ENCODE data around the gene TMEM120B.
"Not testable (repeated sequence)": the region's sequence is repeated elsewhere in the genome, so short reads cannot be mapped to it uniquely, and the experiment has no call there.

Gene TMEM120B

DNA sequence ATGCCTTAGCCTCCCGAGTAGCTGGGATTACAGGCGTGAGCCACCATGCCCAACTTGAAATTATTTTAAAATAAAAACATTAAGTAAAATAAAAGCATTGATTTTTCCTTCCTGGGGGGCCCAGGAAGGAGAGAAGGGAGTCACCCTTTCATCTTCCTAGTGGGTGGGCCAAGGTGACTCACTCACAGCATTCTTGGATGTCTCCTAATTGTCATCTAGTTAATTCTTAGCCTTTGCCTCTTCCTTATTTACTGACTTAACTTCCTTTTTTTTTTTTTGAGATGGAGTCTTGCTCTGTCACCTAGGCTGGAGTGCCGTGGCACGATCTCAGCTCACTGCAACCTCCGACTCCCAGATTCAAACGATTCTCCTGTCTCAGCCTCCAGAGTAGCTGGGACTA lies 29.2 kb downstream of the TMEM120B start:
- no peak for DNase-seq
- Histone ChIP-seq H3K27ac (ENCODE audit: low read length) (no peak overlapping the region), H3K27me3 (ENCODE audit: insufficient read depth, low read length, poor library complexity) (no peaks in the 10 kb centered on the region), H3K4me2 (ENCODE audit: insufficient read depth, low read length) (no peak overlapping the region), H2AFZ (ENCODE audit: low read depth, low read length) (no peak overlapping the region), H3K9ac (ENCODE audit: low read depth, low read length) (no peak overlapping the region), H3K4me3 (ENCODE audit: low read depth in 1 of 2, low read length in 2 of 2) (no peak overlapping the region), H3K4me1 (ENCODE audit: insufficient read depth, low read length) (no peaks in the 10 kb centered on the region), H3K79me2 (ENCODE audit: insufficient read depth, low read length) (no peaks in the 10 kb centered on the region), H3K36me3 (ENCODE audit: insufficient read depth, low read length) (no peaks in the 10 kb centered on the region; the same call in 1 of the 2 replicates), H4K20me1 (ENCODE audit: insufficient read depth, low read length) (no peaks in the 10 kb centered on the region), H3K9me3 (ENCODE audit: insufficient read depth, low read length, severe bottlenecking) (no peaks in the 10 kb centered on the region)
- no peak for ATAC-seq (ENCODE audit: insufficient read depth, low read depth)
- TF ChIP-seq, protein P1, sequence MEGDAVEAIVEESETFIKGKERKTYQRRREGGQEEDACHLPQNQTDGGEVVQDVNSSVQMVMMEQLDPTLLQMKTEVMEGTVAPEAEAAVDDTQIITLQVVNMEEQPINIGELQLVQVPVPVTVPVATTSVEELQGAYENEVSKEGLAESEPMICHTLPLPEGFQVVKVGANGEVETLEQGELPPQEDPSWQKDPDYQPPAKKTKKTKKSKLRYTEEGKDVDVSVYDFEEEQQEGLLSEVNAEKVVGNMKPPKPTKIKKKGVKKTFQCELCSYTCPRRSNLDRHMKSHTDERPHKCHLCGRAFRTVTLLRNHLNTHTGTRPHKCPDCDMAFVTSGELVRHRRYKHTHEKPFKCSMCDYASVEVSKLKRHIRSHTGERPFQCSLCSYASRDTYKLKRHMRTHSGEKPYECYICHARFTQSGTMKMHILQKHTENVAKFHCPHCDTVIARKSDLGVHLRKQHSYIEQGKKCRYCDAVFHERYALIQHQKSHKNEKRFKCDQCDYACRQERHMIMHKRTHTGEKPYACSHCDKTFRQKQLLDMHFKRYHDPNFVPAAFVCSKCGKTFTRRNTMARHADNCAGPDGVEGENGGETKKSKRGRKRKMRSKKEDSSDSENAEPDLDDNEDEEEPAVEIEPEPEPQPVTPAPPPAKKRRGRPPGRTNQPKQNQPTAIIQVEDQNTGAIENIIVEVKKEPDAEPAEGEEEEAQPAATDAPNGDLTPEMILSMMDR (IDR thresholded peaks at IDR 0.05; ENCODE audit: borderline replicate concordance, extremely low read depth, low read length, poor library complexity, severe bottlenecking) = no peak
- no peak for TF ChIP-seq EZH2 (IDR thresholded peaks at IDR 0.05; ENCODE audit: borderline replicate concordance, low read depth, low read length, severe bottlenecking)

DNA sequence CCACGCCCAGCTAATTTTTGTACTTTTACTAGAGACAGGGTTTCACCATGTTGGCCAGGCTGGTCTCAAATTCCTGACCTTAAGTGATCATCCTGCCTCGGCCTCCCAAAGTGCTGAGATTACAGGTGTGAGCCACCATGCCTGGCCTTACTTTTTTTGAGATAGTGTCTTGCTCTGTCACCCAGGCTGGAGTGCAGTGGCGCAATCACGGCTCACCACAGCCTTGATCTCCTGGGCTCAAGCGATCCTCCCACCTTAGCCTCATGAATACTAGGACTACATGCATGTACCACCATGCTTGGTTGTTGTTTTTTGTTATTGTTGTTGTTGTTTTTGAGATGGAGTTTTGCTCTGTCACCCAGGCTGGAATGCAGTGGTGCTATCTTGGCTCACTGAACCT lies 33.0 kb downstream of the TMEM120B start:
- H3K4me3 ChIP-seq (ENCODE audit: low read depth in 1 of 2, low read length in 2 of 2); H2AFZ ChIP-seq (ENCODE audit: low read depth, low read length); H3K27ac ChIP-seq (ENCODE audit: low read length); H3K27me3 ChIP-seq (ENCODE audit: insufficient read depth, low read length, poor library complexity); H3K36me3 ChIP-seq (ENCODE audit: insufficient read depth, low read length); H3K79me2 ChIP-seq (ENCODE audit: insufficient read depth, low read length); DNase-seq; H3K9me3 ChIP-seq (ENCODE audit: insufficient read depth, low read length, severe bottlenecking); H3K4me2 ChIP-seq (ENCODE audit: insufficient read depth, low read length); H4K20me1 ChIP-seq (ENCODE audit: insufficient read depth, low read length); H3K4me1 ChIP-seq (ENCODE audit: insufficient read depth, low read length); ATAC-seq (ENCODE audit: insufficient read depth, low read depth); H3K9ac ChIP-seq (ENCODE audit: low read depth, low read length): not testable (repeated sequence)

DNA sequence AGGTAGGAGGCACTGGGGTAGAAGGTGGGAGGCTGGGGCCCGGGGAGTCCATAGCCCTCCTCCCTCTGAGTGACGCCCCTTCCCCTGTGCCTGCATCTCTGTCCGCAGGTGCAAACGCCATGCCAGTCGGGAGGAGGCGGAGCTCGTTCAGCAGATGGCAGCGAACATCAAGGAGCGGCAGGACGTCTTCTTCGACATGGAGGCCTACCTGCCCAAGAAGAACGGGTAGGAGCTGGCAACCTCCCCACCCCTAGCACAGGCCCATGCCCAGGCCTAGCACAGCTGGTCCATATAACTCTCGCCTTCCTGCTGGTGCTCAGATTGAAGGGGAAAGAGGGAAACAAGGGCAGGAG lies 35.6 kb downstream of the TMEM120B start:
- no peak overlapping the region for H3K9ac ChIP-seq (ENCODE audit: low read depth, low read length)
- no peak overlapping the region for H3K27ac ChIP-seq (ENCODE audit: low read length)
- H4K20me1 ChIP-seq (ENCODE audit: insufficient read depth, low read length) = no peaks in the 10 kb centered on the region
- H3K27me3 ChIP-seq (ENCODE audit: insufficient read depth, low read length, poor library complexity) = no peaks in the 10 kb centered on the region
- TF ChIP-seq, protein P1 (IDR thresholded peaks at IDR 0.05; ENCODE audit: borderline replicate concordance, extremely low read depth, low read length, poor library complexity, severe bottlenecking) = no peak
- TF ChIP-seq EZH2 (IDR thresholded peaks at IDR 0.05; ENCODE audit: borderline replicate concordance, low read depth, low read length, severe bottlenecking) = no peak
- no peaks in the 10 kb centered on the region for H3K79me2 ChIP-seq (ENCODE audit: insufficient read depth, low read length)
- H3K4me2 ChIP-seq (ENCODE audit: insufficient read depth, low read length) = no peak overlapping the region
- no peak overlapping the region for H2AFZ ChIP-seq (ENCODE audit: low read depth, low read length)
- no peak overlapping the region for H3K4me3 ChIP-seq (ENCODE audit: low read depth in 1 of 2, low read length in 2 of 2)
- peaks cover 9% of the 10 kb centered on the region for H3K36me3 ChIP-seq (ENCODE audit: insufficient read depth, low read length)
- 0 out of 3 replicates have a peak, but pooled peaks have one; percentile 19 for ATAC-seq (ENCODE audit: insufficient read depth, low read depth)
- no peaks in the 10 kb centered on the region for H3K4me1 ChIP-seq (ENCODE audit: insufficient read depth, low read length)
- no peak for DNase-seq
- H3K9me3 ChIP-seq (ENCODE audit: insufficient read depth, low read length, severe bottlenecking) = no peaks in the 10 kb centered on the region

DNA sequence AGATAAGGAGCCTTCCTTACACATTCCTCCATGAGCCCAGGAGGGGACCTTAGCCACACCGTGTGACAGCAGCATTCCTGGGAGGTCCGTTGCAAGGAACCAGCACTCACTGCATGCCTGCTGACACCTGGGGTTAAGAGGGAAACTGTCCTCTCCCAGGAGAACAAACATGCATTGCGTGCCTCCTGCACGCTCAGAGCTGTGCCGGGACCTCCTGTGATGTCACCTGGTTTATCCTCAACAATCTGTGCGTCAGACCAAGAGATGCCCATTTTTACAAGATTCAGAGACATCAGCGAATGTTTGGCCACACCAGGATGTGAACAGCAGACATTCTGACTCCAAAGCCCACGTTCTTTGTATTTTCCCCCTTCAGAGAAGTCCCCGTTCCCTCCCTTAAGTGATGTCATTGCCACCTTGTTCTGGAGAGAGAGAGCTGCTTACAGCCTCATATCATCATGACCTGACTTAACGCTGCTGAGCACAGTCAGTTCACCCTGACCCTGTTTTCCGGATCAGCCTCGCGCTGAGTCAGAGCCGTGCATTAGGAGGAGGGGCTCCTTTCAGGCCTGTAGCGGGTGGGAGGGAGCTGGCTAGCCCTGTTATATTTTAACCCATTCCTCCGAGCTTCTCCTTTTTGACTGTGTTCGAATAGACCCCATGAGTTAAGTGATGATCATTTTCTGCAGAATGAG lies 36.2 kb downstream of the TMEM120B start:
- Histone ChIP-seq H3K27me3 (ENCODE audit: insufficient read depth, low read length, poor library complexity) (no peaks in the 10 kb centered on the region), H3K4me3 (ENCODE audit: low read depth in 1 of 2, low read length in 2 of 2) (no peak overlapping the region), H3K9me3 (ENCODE audit: insufficient read depth, low read length, severe bottlenecking) (no peaks in the 10 kb centered on the region), H3K9ac (ENCODE audit: low read depth, low read length) (no peak overlapping the region), H3K27ac (ENCODE audit: low read length) (no peak overlapping the region), H3K79me2 (ENCODE audit: insufficient read depth, low read length) (no peaks in the 10 kb centered on the region), H3K4me1 (ENCODE audit: insufficient read depth, low read length) (no peaks in the 10 kb centered on the region), H3K4me2 (ENCODE audit: insufficient read depth, low read length) (no peak overlapping the region), H4K20me1 (ENCODE audit: insufficient read depth, low read length) (no peaks in the 10 kb centered on the region), H2AFZ (ENCODE audit: low read depth, low read length) (no peak overlapping the region), H3K36me3 (ENCODE audit: insufficient read depth, low read length) (peaks cover 9% of the 10 kb centered on the region)
- DNase-seq = no peak
- ATAC-seq (ENCODE audit: insufficient read depth, low read depth) = peak; percentile 40; the same call in 1 of the 3 replicates
- TF ChIP-seq EZH2 (IDR thresholded peaks at IDR 0.05; ENCODE audit: borderline replicate concordance, low read depth, low read length, severe bottlenecking) = no peak

Measured in DND-41 (cell line).